HG02981 (cell line): ENCODE measurements around the gene CLASP1.
"Not testable (repeated sequence)": the region's sequence is repeated elsewhere in the genome, so short reads cannot be mapped to it uniquely, and the experiment has no call there.

Source experiments
- ATAC-seq: cut with Tn5 transposase; IDR thresholded peaks from one replicate; pipeline ENCODE4 v1.9.1; 2021; ENCODE audit warnings: mild to moderate bottlenecking, moderate library complexity; ENCODE audit not compliant: unreplicated experiment

Gene CLASP1

GRCh38 chr2:121584741-121585140, 64.5 kb downstream of the CLASP1 start:
- no peak for ATAC-seq

- no peak for ATAC-seq
Observed at GRCh38 chr2:121583555-121583954, 65.7 kb downstream of the CLASP1 start.

GRCh38 chr2:121582272-121582671, 67.0 kb downstream of the CLASP1 start:
- no peak for ATAC-seq

- no peak for ATAC-seq
Observed at GRCh38 chr2:121579309-121579708, 70.0 kb downstream of the CLASP1 start.

- no peak for ATAC-seq
Observed at GRCh38 chr2:121577381-121577780, 71.9 kb downstream of the CLASP1 start.

- no peak for ATAC-seq
Observed at GRCh38 chr2:121576263-121576662, 73.0 kb downstream of the CLASP1 start.

GRCh38 chr2:121575800-121576199, 73.5 kb downstream of the CLASP1 start:
- ATAC-seq: no peak

- ATAC-seq: no peak
Observed at GRCh38 chr2:121570667-121571055, 78.6 kb downstream of the CLASP1 start.

GRCh38 chr2:121570036-121570666, 79.1 kb downstream of the CLASP1 start:
- ATAC-seq: no peak

- no peak for ATAC-seq
Observed at GRCh38 chr2:121567957-121568409, 81.3 kb downstream of the CLASP1 start.

GRCh38 chr2:121567452-121567851, 81.8 kb downstream of the CLASP1 start:
- ATAC-seq: no peak

GRCh38 chr2:121565389-121566250, 83.6 kb downstream of the CLASP1 start:
- no peak for ATAC-seq

GRCh38 chr2:121564905-121565304, 84.4 kb downstream of the CLASP1 start:
- ATAC-seq: no peak

GRCh38 chr2:121563754-121564153, 85.5 kb downstream of the CLASP1 start:
- not testable (repeated sequence) for ATAC-seq

- ATAC-seq: peak; percentile 65
Observed at GRCh38 chr2:121562269-121563176, 86.7 kb downstream of the CLASP1 start.

- ATAC-seq: no peak
Observed at GRCh38 chr2:121561617-121562268, 87.5 kb downstream of the CLASP1 start.

GRCh38 chr2:121558329-121558728, 90.9 kb downstream of the CLASP1 start:
- ATAC-seq: peak; percentile 53

GRCh38 chr2:121555008-121555407, 94.3 kb downstream of the CLASP1 start:
- no peak for ATAC-seq

GRCh38 chr2:121552477-121553180, 96.6 kb downstream of the CLASP1 start:
- peak; percentile 60 for ATAC-seq

GRCh38 chr2:121550669-121551068, 98.6 kb downstream of the CLASP1 start:
- ATAC-seq: no peak
